ENCODE measurements around the gene PSMD12.

- TF ChIP-seq, protein P1, sequence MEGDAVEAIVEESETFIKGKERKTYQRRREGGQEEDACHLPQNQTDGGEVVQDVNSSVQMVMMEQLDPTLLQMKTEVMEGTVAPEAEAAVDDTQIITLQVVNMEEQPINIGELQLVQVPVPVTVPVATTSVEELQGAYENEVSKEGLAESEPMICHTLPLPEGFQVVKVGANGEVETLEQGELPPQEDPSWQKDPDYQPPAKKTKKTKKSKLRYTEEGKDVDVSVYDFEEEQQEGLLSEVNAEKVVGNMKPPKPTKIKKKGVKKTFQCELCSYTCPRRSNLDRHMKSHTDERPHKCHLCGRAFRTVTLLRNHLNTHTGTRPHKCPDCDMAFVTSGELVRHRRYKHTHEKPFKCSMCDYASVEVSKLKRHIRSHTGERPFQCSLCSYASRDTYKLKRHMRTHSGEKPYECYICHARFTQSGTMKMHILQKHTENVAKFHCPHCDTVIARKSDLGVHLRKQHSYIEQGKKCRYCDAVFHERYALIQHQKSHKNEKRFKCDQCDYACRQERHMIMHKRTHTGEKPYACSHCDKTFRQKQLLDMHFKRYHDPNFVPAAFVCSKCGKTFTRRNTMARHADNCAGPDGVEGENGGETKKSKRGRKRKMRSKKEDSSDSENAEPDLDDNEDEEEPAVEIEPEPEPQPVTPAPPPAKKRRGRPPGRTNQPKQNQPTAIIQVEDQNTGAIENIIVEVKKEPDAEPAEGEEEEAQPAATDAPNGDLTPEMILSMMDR (IDR thresholded peaks at IDR 0.05), result no peak
- TF ChIP-seq ZFX (IDR thresholded peaks at IDR 0.05; ENCODE audit: borderline replicate concordance), result no peak
Measured at GRCh38 chr17:67385122-67385988, 19.0 kb upstream of the PSMD12 start.

Measured in 22Rv1 (cell line).